Hepatocyte (in vitro differentiated cells): ENCODE data around the gene RNASEH2A. TPM values are rescaled to one million over a fixed set of nuclear protein-coding genes. Genes with fewer than 3 reads are reported as not detected.

Experiments used
- DNase-seq: peaks from one replicate; pipeline ENCODE4 v3.0.0-alpha.2; 2016; ENCODE audit warnings: low spot score
- H2AFZ ChIP-seq: fragments of 200-600 bp; sonication (generic); 2 replicates; pipeline ENCODE4 v1.6.0; 2016; ENCODE audit warnings: antibody characterized with exemption, mild to moderate bottlenecking
- H3K27ac ChIP-seq: fragments of 200-600 bp; sonication (generic); 2 replicates; pipeline ENCODE4 v1.5.1; 2016; ENCODE audit warnings: mild to moderate bottlenecking
- H3K27me3 ChIP-seq: fragments of 200-600 bp; sonication (generic); 2 replicates; pipeline ENCODE4 v1.6.1; 2016
- H3K36me3 ChIP-seq: fragments of 200-600 bp; sonication (generic); replicated peaks from 2 replicates; pipeline ENCODE4 v1.5.1; 2016; ENCODE audit warnings: low read depth; ENCODE audit not compliant: insufficient read depth
- H3K4me1 ChIP-seq: fragments of 200-600 bp; sonication (generic); 2 replicates; pipeline ENCODE4 v1.5.1; 2016; ENCODE audit warnings: mild to moderate bottlenecking, moderate library complexity; ENCODE audit not compliant: insufficient read depth
- H3K4me2 ChIP-seq: fragments of 200-600 bp; sonication (generic); 2 replicates; pipeline ENCODE4 v1.6.0; 2016
- H3K4me3 ChIP-seq: fragments of 200-600 bp; sonication (generic); 2 replicates; pipeline ENCODE4 v1.5.1; 2016; ENCODE audit warnings: mild to moderate bottlenecking
- H3K79me2 ChIP-seq: fragments of 200-600 bp; sonication (generic); 2 replicates; pipeline ENCODE4 v1.6.0; 2017; ENCODE audit warnings: mild to moderate bottlenecking
- H3K9me2 ChIP-seq: fragments of 200-600 bp; sonication (generic); replicated peaks from 2 replicates; pipeline ENCODE4 v1.6.0; 2017; ENCODE audit warnings: mild to moderate bottlenecking; ENCODE audit not compliant: insufficient read depth
- H3K9me3 ChIP-seq: fragments of 200-600 bp; sonication (generic); 2 replicates; pipeline ENCODE4 v1.5.1; 2016; ENCODE audit warnings: low read depth, mild to moderate bottlenecking
- H4K20me1 ChIP-seq: fragments of 200-600 bp; sonication (generic); 2 replicates; pipeline ENCODE4 v1.6.0; 2016; ENCODE audit warnings: mild to moderate bottlenecking; ENCODE audit not compliant: insufficient read depth, poor library complexity, severe bottlenecking
- EZH2 ChIP-seq: fragments of 200-600 bp; sonication (generic); IDR thresholded peaks from 2 replicates; pipeline ENCODE4 v1.6.1; 2016; ENCODE audit warnings: antibody characterized with exemption, mild to moderate bottlenecking, borderline replicate concordance
- EZH2phosphoT487 ChIP-seq: fragments of 200-600 bp; sonication (generic); IDR thresholded peaks from one replicate; pipeline ENCODE4 v1.6.1; 2018; ENCODE audit warnings: antibody characterized with exemption, mild to moderate bottlenecking, low read depth, moderate library complexity; ENCODE audit not compliant: unreplicated experiment, severe bottlenecking
- WGBS: methylation state at CpG from one replicate; pipeline ENCODE4 v1.1.6; 2016; ENCODE audit warnings: low lambda C conversion rate; ENCODE audit errors: missing lambda C conversion rate; 5-methylcytosine and 5-hydroxymethylcytosine counted together
- polyA plus RNA-seq: library from polyadenylated mRNA; unstranded; fragments of >200 nt; fragmentation: Nextera tagmentation; extraction: Ambion mirVana; gene quantifications from 2 replicates; pipeline ENCODE4 v1.2.1, GENCODE V29; 2016
- total RNA-seq: library from RNA; depleted of rRNA; stranded (reverse); fragments of >200 nt; gene quantifications from 2 replicates; pipeline ENCODE4 v1.2.3, GENCODE V29; 2014
- TF ChIP-seq, protein P1 (sequence below): fragments of 200-600 bp; sonication (generic); IDR thresholded peaks from 2 replicates; pipeline ENCODE4 v1.5.1; 2016; ENCODE audit warnings: antibody characterized with exemption, mild to moderate bottlenecking; ENCODE audit not compliant: poor library complexity

RNASEH2A gene
- total RNA-seq, result 8.3 and 9.3 TPM in 2 replicates
- 20.4 and 25.7 TPM in 2 replicates for polyA plus RNA-seq

DNA sequence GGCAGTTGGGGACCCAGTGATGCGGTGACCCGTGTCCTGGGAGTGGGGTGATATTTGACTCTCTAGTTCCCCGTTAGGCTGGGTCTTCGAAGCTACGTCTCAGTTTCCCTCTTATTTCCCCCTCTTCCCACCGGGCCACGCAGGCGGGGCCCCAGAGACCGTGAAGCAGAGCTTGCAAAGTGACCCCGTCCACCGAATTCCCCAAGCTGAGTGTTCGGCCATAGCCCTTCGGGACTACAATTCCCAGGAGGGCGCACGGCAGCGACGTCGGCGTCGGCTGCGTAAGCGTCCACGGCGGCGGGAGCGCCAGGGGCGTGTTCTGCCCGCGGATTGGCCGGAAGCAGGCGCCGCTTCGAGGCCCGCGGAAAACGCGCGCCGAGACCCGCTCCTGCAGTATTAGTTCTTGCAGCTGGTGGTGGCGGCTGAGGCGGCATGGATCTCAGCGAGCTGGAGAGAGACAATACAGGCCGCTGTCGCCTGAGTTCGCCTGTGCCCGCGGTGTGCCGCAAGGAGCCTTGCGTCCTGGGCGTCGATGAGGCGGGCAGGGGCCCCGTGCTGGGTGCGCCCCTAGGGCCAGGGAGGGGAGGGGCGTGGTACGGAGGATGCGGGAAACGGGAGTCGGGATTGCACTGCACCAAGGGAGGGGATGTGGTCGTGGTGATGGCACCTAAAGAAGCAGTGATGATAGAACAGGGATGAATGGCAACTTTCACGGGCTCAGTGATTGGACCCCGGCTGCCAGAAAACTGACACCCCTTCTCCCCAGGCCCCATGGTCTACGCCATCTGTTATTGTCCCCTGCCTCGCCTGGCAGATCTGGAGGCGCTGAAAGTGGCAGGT, at the start of gene RNASEH2A:
TSS of gene RNASEH2A (plus strand) at position 343 of the 840 bp plus-strand sequence. CDS start at position 433, 90 bp downstream.
- peak within 1 kb of the TSS; percentile 96 for H2AFZ ChIP-seq
- H3K4me3 ChIP-seq, result peak within 1 kb of the TSS; percentile 50
- peaks cover 1% of the 10 kb centered on the region for H3K79me2 ChIP-seq
- H3K9me3 ChIP-seq, result no peaks in the 10 kb centered on the region
- no peaks in the 10 kb centered on the region for H3K9me2 ChIP-seq
- DNase-seq, result peak; percentile 95
- H3K4me2 ChIP-seq, result peak within 1 kb of the TSS; percentile 91
- no peaks in the 10 kb centered on the region for H3K36me3 ChIP-seq
- 5% methylated on average over 62 of the region's 66 CpGs for WGBS
- peaks cover 4% of the 10 kb centered on the region for H3K4me1 ChIP-seq
- no peaks in the 10 kb centered on the region for H4K20me1 ChIP-seq
- TF ChIP-seq EZH2phosphoT487 (no peak), EZH2 (no peak)
- TF ChIP-seq, protein P1, sequence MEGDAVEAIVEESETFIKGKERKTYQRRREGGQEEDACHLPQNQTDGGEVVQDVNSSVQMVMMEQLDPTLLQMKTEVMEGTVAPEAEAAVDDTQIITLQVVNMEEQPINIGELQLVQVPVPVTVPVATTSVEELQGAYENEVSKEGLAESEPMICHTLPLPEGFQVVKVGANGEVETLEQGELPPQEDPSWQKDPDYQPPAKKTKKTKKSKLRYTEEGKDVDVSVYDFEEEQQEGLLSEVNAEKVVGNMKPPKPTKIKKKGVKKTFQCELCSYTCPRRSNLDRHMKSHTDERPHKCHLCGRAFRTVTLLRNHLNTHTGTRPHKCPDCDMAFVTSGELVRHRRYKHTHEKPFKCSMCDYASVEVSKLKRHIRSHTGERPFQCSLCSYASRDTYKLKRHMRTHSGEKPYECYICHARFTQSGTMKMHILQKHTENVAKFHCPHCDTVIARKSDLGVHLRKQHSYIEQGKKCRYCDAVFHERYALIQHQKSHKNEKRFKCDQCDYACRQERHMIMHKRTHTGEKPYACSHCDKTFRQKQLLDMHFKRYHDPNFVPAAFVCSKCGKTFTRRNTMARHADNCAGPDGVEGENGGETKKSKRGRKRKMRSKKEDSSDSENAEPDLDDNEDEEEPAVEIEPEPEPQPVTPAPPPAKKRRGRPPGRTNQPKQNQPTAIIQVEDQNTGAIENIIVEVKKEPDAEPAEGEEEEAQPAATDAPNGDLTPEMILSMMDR, result no peak
- peak within 1 kb of the TSS; percentile 23 for H3K27ac ChIP-seq
- no peaks in the 10 kb centered on the region for H3K27me3 ChIP-seq

GRCh38 chr19:12757544-12758274, 48.7 kb upstream of the RNASEH2A start:
- Histone ChIP-seq H3K79me2 (no peaks in the 10 kb centered on the region), H3K4me3 (peak overlapping the region; percentile 17), H4K20me1 (no peaks in the 10 kb centered on the region), H3K36me3 (no peaks in the 10 kb centered on the region), H3K4me2 (peak overlapping the region; percentile 88), H3K9me3 (no peaks in the 10 kb centered on the region), H3K9me2 (no peaks in the 10 kb centered on the region), H3K27me3 (peaks cover 3% of the 10 kb centered on the region), H3K4me1 (peaks cover 6% of the 10 kb centered on the region), H3K27ac (peak overlapping the region; percentile 12), H2AFZ (peak overlapping the region; percentile 75)
- DNase-seq, result peak; percentile 85
- TF ChIP-seq EZH2phosphoT487, result no peak
- TF ChIP-seq, protein P1, result peak; percentile 99
- WGBS, result 8% methylated on average over 60 of the region's 60 CpGs

DNA sequence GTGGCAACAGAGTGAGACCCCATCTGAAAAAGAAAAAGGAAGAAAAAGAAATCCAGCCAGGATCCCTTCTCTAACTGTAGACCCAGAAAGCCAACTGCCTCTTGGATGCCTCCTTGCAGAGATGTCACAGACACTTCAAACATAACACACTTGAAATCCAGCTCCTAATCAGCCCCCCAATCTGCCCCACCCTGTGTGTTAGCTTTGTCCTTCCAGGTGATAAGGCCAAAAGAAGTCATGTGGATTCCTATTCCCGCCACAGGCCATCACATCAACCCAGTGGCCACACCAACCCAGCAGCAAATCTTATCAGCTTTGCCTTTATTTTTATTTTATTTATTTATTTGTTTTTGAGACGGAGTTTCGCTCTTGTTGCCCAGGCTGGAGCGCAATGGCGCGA, 46.7 kb upstream of the RNASEH2A start:
- Histone ChIP-seq H3K27ac (no peak overlapping the region), H3K79me2 (no peaks in the 10 kb centered on the region), H3K4me2 (no peak overlapping the region), H4K20me1 (no peaks in the 10 kb centered on the region), H3K9me2 (no peaks in the 10 kb centered on the region), H3K4me3 (no peak overlapping the region), H3K27me3 (no peaks in the 10 kb centered on the region), H3K9me3 (no peaks in the 10 kb centered on the region), H3K4me1 (peaks cover 6% of the 10 kb centered on the region), H3K36me3 (no peaks in the 10 kb centered on the region), H2AFZ (no peak overlapping the region)
- WGBS, result 93% methylated on average over 6 of the region's 6 CpGs
- TF ChIP-seq EZH2 (no peak), EZH2phosphoT487 (no peak)
- TF ChIP-seq, protein P1, result no peak
- DNase-seq, result no peak
